NCI-H1048 (cell line): ENCODE measurements around the gene LYL1.

Experiments
- DNase-seq: peaks from one replicate; lab custom pipeline; 2025; lab: John Stamatoyannopoulos, UW

The LYL1 gene

GRCh38 chr19:13129384-13129783, 26.7 kb upstream of the LYL1 start:
- no peak for DNase-seq

DNA sequence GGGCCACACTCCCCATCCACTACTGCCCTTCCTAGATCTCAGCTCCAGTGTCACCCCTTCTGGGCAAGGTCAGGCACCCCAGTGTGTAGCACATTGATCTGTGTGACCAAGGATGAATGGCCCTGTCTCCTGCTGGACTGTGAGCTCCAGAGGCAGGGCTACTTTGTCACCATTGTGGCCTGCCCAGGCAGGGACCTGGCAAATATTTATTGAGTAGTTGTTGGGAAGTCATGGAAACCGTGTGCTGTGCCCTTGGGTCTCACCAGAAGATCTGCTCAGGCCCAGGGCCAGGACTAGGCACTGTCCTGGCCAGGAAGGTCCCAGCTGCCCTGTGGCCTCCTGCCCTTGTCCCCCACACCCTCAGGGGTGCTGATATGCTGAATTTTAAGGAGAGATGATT, 25.9 kb upstream of the LYL1 start:
- DNase-seq = no peak

- no peak for DNase-seq
These were observed 25.3 kb upstream of the LYL1 start for GRCh38 chr19:13127811-13128575.

GRCh38 chr19:13127051-13127450, 24.4 kb upstream of the LYL1 start:
- DNase-seq = no peak

GRCh38 chr19:13122980-13123957, 20.6 kb upstream of the LYL1 start:
- no peak for DNase-seq

DNA sequence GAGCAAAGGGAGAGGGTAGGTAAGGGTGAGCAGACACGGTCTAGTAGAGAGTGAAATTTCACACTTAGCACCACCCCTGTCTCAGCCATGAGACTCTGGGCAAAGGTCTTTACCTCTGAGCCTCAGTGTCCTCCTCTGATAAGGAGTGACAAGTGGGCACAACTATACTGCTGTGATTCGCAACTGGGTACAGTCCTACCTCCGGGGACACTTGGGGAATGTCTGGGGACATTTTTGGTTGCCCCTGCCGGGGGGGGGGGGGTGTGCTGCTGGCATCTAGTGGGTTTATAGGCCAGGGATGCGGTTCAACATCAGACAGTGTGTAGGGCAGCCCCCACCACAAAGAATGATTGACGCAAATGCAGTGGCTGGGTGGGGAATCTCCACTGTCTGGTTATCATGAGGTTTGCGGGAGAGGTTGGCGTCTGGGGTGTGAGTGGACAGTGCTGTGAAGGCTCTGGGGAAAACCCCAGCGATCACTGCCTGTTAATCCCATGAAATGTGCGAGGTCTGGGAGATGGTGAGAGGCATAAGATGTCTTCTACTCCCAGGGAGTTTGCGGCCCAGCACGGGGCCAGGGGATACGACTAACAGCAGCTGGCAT, 19.7 kb upstream of the LYL1 start:
- DNase-seq = no peak

DNA sequence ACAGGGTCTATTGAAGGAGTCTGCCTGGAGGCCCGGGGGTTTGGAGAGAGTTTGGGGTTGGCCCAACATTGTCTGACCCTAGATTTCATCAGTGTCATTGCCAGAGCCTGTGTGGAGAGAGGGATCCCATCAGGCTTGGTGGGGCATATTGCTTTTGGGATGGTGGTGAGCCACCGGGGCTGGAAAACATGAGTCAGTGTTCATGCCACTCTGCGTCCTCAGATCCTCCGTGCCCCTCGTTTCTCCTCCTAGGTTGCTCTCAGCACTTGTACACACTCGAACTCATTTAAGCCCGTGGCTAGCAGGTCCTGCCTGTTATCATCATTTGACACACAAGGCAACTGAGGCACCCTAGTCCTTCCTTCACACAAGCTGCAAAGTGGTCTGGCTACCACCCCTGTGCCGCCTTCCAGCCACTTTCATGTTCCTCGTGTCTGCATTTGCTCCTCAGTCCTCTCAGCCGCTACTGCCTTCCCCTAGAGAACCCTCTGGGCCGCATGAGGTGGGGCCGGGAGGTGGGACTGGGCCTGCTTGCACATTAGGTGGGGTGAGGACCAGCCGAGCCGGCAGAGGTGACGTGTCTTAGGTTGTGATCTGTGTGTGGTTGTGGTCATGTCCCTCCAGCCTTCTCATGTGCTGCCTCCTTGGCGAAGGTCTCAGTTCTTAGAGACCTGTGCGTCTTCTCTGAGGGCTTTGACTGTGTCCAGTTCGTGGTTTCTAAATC, 19.1 kb upstream of the LYL1 start:
- no peak for DNase-seq

DNA sequence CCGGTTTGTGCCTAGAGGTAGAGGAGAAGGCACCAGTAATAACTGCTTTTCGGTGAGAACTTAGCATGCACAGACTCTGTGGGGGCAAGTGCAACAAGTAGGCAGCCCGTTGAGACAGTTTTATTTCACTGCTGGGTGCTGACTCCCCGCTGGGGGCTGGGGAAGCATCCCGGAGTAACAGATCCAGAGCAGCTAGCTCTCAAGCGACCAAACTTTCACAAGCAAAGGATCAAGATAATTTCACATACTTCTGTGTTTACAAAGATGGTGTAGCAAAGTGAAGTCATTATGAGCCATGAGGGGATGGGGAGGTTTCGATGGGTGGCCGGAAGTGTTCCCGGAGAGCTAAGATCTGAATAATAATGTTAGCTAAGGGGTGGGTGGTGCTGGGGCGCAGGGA, 18.2 kb upstream of the LYL1 start:
- no peak for DNase-seq

DNA sequence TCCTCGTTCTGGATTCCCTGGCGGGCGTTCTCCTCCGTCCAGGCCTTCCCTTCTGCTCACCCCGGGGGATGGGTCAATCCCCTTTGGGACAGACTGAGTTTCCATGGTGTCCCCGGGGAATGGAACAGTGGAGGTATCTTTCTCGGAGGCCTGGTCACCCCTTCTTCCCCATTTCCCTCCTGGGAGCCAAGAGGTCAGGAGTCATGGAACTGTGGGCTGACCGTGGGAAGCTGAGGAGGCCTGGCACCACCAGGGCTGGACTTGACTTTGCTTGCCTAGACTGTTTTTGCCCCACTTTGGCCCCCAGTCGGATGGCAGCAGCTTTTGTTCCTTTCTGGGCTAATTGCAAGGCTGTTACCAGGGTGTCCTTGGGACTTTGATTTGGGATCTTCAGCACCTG, 17.4 kb upstream of the LYL1 start:
- no peak for DNase-seq

- no peak for DNase-seq
These were observed 17.0 kb upstream of the LYL1 start for GRCh38 chr19:13119627-13120026.

GRCh38 chr19:13118424-13119193, 16.0 kb upstream of the LYL1 start:
- no peak for DNase-seq

GRCh38 chr19:13117772-13118423, 15.2 kb upstream of the LYL1 start, which contains the start of gene NACC1:
Gene NACC1, plus strand, starts transcription at chr19:13118264. Its CDS starts 16,944 bp downstream, at chr19:13135208.
- peak; percentile 73 for DNase-seq

DNA sequence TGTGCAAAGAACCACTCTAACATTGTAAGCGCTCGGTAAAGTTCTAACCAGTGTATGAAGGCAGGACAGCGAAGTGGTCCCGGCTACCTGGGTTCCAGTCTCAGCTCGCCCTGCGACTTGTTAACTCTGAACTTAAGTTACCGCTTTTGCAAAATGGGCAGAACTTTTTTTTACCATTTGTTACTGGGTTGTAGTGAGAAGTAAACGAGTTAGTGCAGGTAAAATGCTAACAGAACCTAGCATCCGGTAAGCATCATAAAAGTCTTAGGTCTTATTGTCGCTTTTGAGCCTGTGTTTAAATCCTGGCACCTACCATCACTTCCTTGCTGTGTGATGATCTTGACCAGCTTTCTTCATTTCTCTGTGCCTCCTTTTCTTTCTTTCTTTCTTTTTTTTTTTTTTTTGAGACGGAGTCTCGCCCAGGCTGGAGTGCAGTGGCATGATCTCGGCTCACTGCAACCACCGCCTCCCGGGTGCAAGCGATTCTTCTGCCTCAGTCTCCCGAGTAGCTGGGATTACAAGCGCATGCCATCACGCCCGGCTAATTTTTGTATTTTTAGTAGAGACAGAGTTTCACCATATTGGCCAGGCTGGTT, 14.6 kb upstream of the LYL1 start:
- no peak for DNase-seq

GRCh38 chr19:13116282-13117175, 13.9 kb upstream of the LYL1 start, which contains the start of gene TRMT1:
Gene TRMT1, minus strand, starts transcription at chr19:13116740. Its CDS starts 341 bp downstream, at chr19:13116399.
- peak; percentile 68 for DNase-seq

DNA sequence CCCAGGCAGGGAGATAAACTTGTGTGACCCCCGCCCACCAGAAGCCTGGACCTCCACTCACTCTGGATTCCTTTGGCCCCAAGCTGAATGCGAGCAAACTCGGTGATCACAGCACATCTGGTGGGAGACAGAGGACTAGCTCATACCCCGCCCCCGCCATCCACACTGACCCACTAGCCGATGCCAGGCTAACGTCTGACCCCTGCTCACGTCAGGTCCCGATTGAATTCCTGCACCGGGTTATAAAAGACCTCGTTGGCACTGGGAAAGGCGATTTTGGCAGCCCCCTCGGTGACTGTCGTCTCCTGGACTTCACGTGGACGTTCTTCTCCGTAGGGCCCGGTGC, 13.3 kb upstream of the LYL1 start:
- no peak for DNase-seq

DNA sequence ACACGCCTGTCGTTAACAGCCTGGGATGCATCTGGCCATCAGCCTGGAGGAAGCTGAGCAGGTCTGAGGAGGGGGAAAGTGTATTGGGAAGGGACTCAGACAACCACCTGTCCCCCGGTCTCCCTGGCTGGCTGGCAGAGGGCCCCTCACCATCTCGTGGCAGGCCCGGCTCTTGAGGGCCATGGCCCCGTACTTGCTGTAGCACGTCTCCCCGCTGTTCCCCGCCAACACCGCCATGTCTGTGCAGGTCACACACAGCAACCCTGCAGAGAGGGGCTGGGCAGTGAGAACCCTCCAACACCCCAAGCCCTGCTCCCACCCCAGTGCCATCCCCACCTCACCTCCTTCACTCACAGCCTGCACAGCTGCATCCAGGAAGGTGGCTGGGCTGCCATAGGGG, 9.9 kb upstream of the LYL1 start:
- DNase-seq = no peak

- no peak for DNase-seq
These were observed 7.5 kb upstream of the LYL1 start for GRCh38 chr19:13110099-13110610.

DNA sequence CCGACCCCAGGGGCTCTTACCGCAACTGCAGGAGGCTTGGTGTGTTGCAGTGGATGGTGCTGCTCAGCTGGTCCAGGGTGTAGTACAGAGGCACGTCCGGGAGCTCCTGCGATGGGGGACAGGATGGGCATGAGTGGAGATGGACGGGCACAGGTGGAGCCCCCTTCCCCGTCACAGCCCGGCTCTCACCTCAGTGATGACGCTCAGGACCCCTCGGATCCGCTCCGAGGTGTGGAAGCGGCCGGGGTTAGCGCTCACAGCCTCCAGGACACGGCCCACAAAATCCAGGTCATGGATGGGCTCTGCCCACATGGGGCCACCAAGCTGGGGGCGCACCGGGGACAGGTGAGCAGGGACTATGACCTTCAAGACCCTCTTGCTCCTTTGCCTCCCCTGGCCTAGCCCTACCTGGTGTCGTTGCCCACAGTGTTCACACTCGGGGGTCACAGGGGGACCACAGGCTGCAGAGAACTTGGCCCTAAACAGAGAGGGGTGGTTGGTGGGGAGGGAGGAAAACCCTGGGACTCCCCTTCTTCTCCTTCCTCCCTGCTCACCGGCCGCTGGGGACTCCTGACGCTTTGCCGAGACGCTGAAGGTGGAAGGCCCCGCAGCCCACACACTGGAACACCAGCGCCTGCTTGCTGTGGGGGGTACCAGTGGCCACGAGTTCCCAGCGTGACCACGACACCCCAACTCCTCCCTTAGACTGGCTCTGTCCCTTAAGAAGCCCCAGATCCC, 6.9 kb upstream of the LYL1 start:
- no peak for DNase-seq
